HG03575 (cell line): ENCODE measurements around the gene KRT78.
"Not testable (repeated sequence)": the region's sequence is repeated elsewhere in the genome, so short reads cannot be mapped to it uniquely, and the experiment has no call there.

ENCODE experiments used
- ATAC-seq: cut with Tn5 transposase; IDR thresholded peaks from one replicate; pipeline ENCODE4 v1.9.1; 2021; ENCODE audit not compliant: unreplicated experiment, insufficient number of reproducible peaks, low FRiP score; ENCODE audit errors: extremely low read depth

Gene KRT78

GRCh38 chr12:52805000-52805399 is 43.8 kb downstream of the KRT78 start:
- ATAC-seq, result no peak

GRCh38 chr12:52802442-52802841 is 46.4 kb downstream of the KRT78 start:
- ATAC-seq, result no peak

- ATAC-seq, result no peak
Observed at GRCh38 chr12:52801773-52802172, 47.0 kb downstream of the KRT78 start.

GRCh38 chr12:52800259-52800917 is 48.4 kb downstream of the KRT78 start:
- no peak for ATAC-seq

GRCh38 chr12:52799505-52800211 is 49.1 kb downstream of the KRT78 start:
- ATAC-seq, result no peak

GRCh38 chr12:52798671-52799504 is 49.9 kb downstream of the KRT78 start:
- no peak for ATAC-seq

- ATAC-seq, result no peak
Observed at GRCh38 chr12:52798003-52798670, 50.7 kb downstream of the KRT78 start.

- ATAC-seq, result no peak
Observed at GRCh38 chr12:52797529-52797894, 51.3 kb downstream of the KRT78 start.

GRCh38 chr12:52796839-52797528 is 51.8 kb downstream of the KRT78 start:
- no peak for ATAC-seq

GRCh38 chr12:52796429-52796794 is 52.4 kb downstream of the KRT78 start:
- ATAC-seq, result no peak

GRCh38 chr12:52795694-52796428 is 52.9 kb downstream of the KRT78 start, which contains the start of gene KRT3:
Gene KRT3 (minus strand): TSS chr12:52796117. CDS start chr12:52796042, 75 bp downstream.
- no peak for ATAC-seq

- not testable (repeated sequence) for ATAC-seq
Observed at GRCh38 chr12:52795332-52795674, 53.5 kb downstream of the KRT78 start.

- no peak for ATAC-seq
Observed at GRCh38 chr12:52794479-52795331, 54.1 kb downstream of the KRT78 start.

GRCh38 chr12:52792185-52793029 is 56.4 kb downstream of the KRT78 start:
- ATAC-seq, result no peak

GRCh38 chr12:52791271-52792184 is 57.3 kb downstream of the KRT78 start:
- no peak for ATAC-seq
